Memory B cell (primary cell): ENCODE measurements around the gene DLGAP4.

Source experiments
- ATAC-seq: fragments of 150-1000 bp; cut with Tn5 transposase; 2 replicates; pipeline ENCODE4 v1.10.0; 2021; ENCODE audit warnings: low read depth, mild to moderate bottlenecking, moderate library complexity
- DNase-seq, 2 donors: peaks; one replicate each; pipeline ENCODE4 v3.0.0; 2022; ENCODE audit warnings: low spot score in 2 of 2
- H3K27ac Mint-ChIP-seq: one replicate; pipeline ENCODE4 v1.8.0; 2022; ENCODE audit warnings: mild to moderate bottlenecking, moderate library complexity, mixed read lengths
- H3K27me3 Mint-ChIP-seq: one replicate; pipeline ENCODE4 v1.8.0; 2022; ENCODE audit warnings: mixed read lengths
- H3K36me3 Mint-ChIP-seq: one replicate; pipeline ENCODE4 v1.8.0; 2022; ENCODE audit warnings: mild to moderate bottlenecking, mixed read lengths
- H3K4me1 Mint-ChIP-seq: one replicate; pipeline ENCODE4 v1.8.0; 2022; ENCODE audit warnings: mixed read lengths
- H3K4me3 Mint-ChIP-seq: one replicate; pipeline ENCODE4 v1.8.0; 2022; ENCODE audit warnings: mild to moderate bottlenecking, moderate library complexity, mixed read lengths
- H3K9me3 Mint-ChIP-seq: one replicate; pipeline ENCODE4 v1.8.0; 2022; ENCODE audit warnings: mixed read lengths

The DLGAP4 gene

GRCh38 chr20:36310215-36310981, 4.3 kb downstream of the DLGAP4 start:
- H3K4me3 Mint-ChIP-seq, result no peak overlapping the region
- peaks cover 7% of the 10 kb centered on the region for H3K4me1 Mint-ChIP-seq
- H3K27ac Mint-ChIP-seq, result no peak overlapping the region
- peaks cover 37% of the 10 kb centered on the region for H3K27me3 Mint-ChIP-seq
- H3K9me3 Mint-ChIP-seq, result peaks cover 3% of the 10 kb centered on the region
- DNase-seq (no peak), ATAC-seq (no peak)
- no peaks in the 10 kb centered on the region for H3K36me3 Mint-ChIP-seq

GRCh38 chr20:36311141-36311853, 5.2 kb downstream of the DLGAP4 start:
- H3K27ac Mint-ChIP-seq, result no peak overlapping the region
- peaks cover 35% of the 10 kb centered on the region for H3K27me3 Mint-ChIP-seq
- peaks cover 7% of the 10 kb centered on the region for H3K4me1 Mint-ChIP-seq
- H3K36me3 Mint-ChIP-seq, result no peaks in the 10 kb centered on the region
- no peak for ATAC-seq
- peaks cover 3% of the 10 kb centered on the region for H3K9me3 Mint-ChIP-seq
- DNase-seq, result no peak
- no peak overlapping the region for H3K4me3 Mint-ChIP-seq

GRCh38 chr20:36311854-36312723, 6.0 kb downstream of the DLGAP4 start:
- no peak for DNase-seq
- Mint-ChIP-seq H3K9me3 (peaks cover 3% of the 10 kb centered on the region), H3K27me3 (peaks cover 37% of the 10 kb centered on the region), H3K27ac (no peak overlapping the region), H3K4me3 (no peak overlapping the region), H3K4me1 (peaks cover 7% of the 10 kb centered on the region), H3K36me3 (no peaks in the 10 kb centered on the region)
- ATAC-seq, result no peak

- Mint-ChIP-seq H3K36me3 (no peaks in the 10 kb centered on the region), H3K27me3 (peaks cover 36% of the 10 kb centered on the region), H3K4me3 (no peak overlapping the region), H3K9me3 (peaks cover 3% of the 10 kb centered on the region), H3K27ac (no peak overlapping the region), H3K4me1 (peaks cover 5% of the 10 kb centered on the region)
- DNase-seq (no peak), ATAC-seq (no peak)
These were observed 6.7 kb downstream of the DLGAP4 start for GRCh38 chr20:36312724-36313441.

- Mint-ChIP-seq H3K4me3 (no peak overlapping the region), H3K27ac (no peak overlapping the region), H3K4me1 (peaks cover 5% of the 10 kb centered on the region), H3K27me3 (peaks cover 35% of the 10 kb centered on the region), H3K9me3 (peaks cover 3% of the 10 kb centered on the region), H3K36me3 (no peaks in the 10 kb centered on the region)
- ATAC-seq (no peak), DNase-seq (no peak)
These were observed 7.3 kb downstream of the DLGAP4 start for GRCh38 chr20:36313476-36313875.

GRCh38 chr20:36313926-36314325, 7.8 kb downstream of the DLGAP4 start:
- no peaks in the 10 kb centered on the region for H3K36me3 Mint-ChIP-seq
- DNase-seq, result no peak
- no peak overlapping the region for H3K4me3 Mint-ChIP-seq
- H3K9me3 Mint-ChIP-seq, result peaks cover 3% of the 10 kb centered on the region
- peaks cover 5% of the 10 kb centered on the region for H3K4me1 Mint-ChIP-seq
- ATAC-seq, result no peak
- H3K27ac Mint-ChIP-seq, result no peak overlapping the region
- peaks cover 34% of the 10 kb centered on the region for H3K27me3 Mint-ChIP-seq

- DNase-seq (no peak), ATAC-seq (no peak)
- Mint-ChIP-seq H3K27ac (no peak overlapping the region), H3K9me3 (peaks cover 3% of the 10 kb centered on the region), H3K27me3 (peaks cover 25% of the 10 kb centered on the region), H3K4me1 (peaks cover 3% of the 10 kb centered on the region), H3K4me3 (no peak overlapping the region), H3K36me3 (no peaks in the 10 kb centered on the region)
These were observed 8.8 kb downstream of the DLGAP4 start for GRCh38 chr20:36314734-36315544.

GRCh38 chr20:36315545-36316351, 9.6 kb downstream of the DLGAP4 start:
- no peak for DNase-seq
- Mint-ChIP-seq H3K36me3 (no peaks in the 10 kb centered on the region), H3K4me3 (no peak overlapping the region), H3K27me3 (peaks cover 28% of the 10 kb centered on the region), H3K4me1 (peaks cover 3% of the 10 kb centered on the region), H3K9me3 (peaks cover 3% of the 10 kb centered on the region), H3K27ac (no peak overlapping the region)
- no peak for ATAC-seq

GRCh38 chr20:36317675-36318074, 11.5 kb downstream of the DLGAP4 start:
- Mint-ChIP-seq H3K9me3 (peaks cover 3% of the 10 kb centered on the region), H3K4me3 (no peak overlapping the region), H3K27me3 (peaks cover 25% of the 10 kb centered on the region), H3K36me3 (no peaks in the 10 kb centered on the region), H3K27ac (no peak overlapping the region), H3K4me1 (peaks cover 6% of the 10 kb centered on the region)
- DNase-seq, result no peak
- no peak for ATAC-seq

GRCh38 chr20:36318166-36318565, 12.0 kb downstream of the DLGAP4 start:
- Mint-ChIP-seq H3K4me1 (peaks cover 6% of the 10 kb centered on the region), H3K36me3 (no peaks in the 10 kb centered on the region), H3K27ac (no peak overlapping the region), H3K4me3 (no peak overlapping the region), H3K27me3 (peaks cover 22% of the 10 kb centered on the region), H3K9me3 (peaks cover 3% of the 10 kb centered on the region)
- no peak for ATAC-seq
- DNase-seq, result no peak

GRCh38 chr20:36319356-36320260, 13.5 kb downstream of the DLGAP4 start:
- Mint-ChIP-seq H3K27ac (no peak overlapping the region), H3K4me3 (no peak overlapping the region), H3K36me3 (no peaks in the 10 kb centered on the region), H3K4me1 (peaks cover 6% of the 10 kb centered on the region), H3K27me3 (peaks cover 17% of the 10 kb centered on the region), H3K9me3 (peaks cover 3% of the 10 kb centered on the region)
- ATAC-seq (no peak), DNase-seq (no peak)
